ENCODE measurements around the gene KHK.

KHK gene

GRCh38 chr2:27086090-27086723, 365 bp upstream of the KHK start:
- peak; percentile 93 for DNase-seq (ENCODE audit: low read depth)
- TF ChIP-seq, protein P1, sequence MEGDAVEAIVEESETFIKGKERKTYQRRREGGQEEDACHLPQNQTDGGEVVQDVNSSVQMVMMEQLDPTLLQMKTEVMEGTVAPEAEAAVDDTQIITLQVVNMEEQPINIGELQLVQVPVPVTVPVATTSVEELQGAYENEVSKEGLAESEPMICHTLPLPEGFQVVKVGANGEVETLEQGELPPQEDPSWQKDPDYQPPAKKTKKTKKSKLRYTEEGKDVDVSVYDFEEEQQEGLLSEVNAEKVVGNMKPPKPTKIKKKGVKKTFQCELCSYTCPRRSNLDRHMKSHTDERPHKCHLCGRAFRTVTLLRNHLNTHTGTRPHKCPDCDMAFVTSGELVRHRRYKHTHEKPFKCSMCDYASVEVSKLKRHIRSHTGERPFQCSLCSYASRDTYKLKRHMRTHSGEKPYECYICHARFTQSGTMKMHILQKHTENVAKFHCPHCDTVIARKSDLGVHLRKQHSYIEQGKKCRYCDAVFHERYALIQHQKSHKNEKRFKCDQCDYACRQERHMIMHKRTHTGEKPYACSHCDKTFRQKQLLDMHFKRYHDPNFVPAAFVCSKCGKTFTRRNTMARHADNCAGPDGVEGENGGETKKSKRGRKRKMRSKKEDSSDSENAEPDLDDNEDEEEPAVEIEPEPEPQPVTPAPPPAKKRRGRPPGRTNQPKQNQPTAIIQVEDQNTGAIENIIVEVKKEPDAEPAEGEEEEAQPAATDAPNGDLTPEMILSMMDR (IDR thresholded peaks at IDR 0.05; ENCODE audit: insufficient read depth, low read depth, low read length, missing control alignments) = peak; percentile 49
- H3K4me3 ChIP-seq (ENCODE audit: low read length) = peak overlapping the region; percentile 57

GRCh38 chr2:27087823-27088410, 1.3 kb downstream of the KHK start:
- TF ChIP-seq, protein P1 (IDR thresholded peaks at IDR 0.05; ENCODE audit: insufficient read depth, low read depth, low read length, missing control alignments) = no peak
- DNase-seq (ENCODE audit: low read depth) = no peak
- no peak overlapping the region for H3K4me3 ChIP-seq (ENCODE audit: low read length)

GRCh38 chr2:27088634-27089033, 2.1 kb downstream of the KHK start:
- H3K4me3 ChIP-seq (ENCODE audit: low read length) = no peak overlapping the region
- no peak for DNase-seq (ENCODE audit: low read depth)
- TF ChIP-seq, protein P1 (IDR thresholded peaks at IDR 0.05; ENCODE audit: insufficient read depth, low read depth, low read length, missing control alignments) = no peak

- TF ChIP-seq, protein P1 (IDR thresholded peaks at IDR 0.05; ENCODE audit: insufficient read depth, low read depth, low read length, missing control alignments) = no peak
- DNase-seq (ENCODE audit: low read depth) = no peak
- H3K4me3 ChIP-seq (ENCODE audit: low read length) = no peak overlapping the region
These were observed 2.8 kb downstream of the KHK start for GRCh38 chr2:27089111-27089954.

- TF ChIP-seq, protein P1 (IDR thresholded peaks at IDR 0.05; ENCODE audit: insufficient read depth, low read depth, low read length, missing control alignments) = no peak
- H3K4me3 ChIP-seq (ENCODE audit: low read length) = no peak overlapping the region
- no peak for DNase-seq (ENCODE audit: low read depth)
These were observed 5.4 kb downstream of the KHK start for GRCh38 chr2:27091746-27092695.

- no peak for DNase-seq (ENCODE audit: low read depth)
- H3K4me3 ChIP-seq (ENCODE audit: low read length) = no peak overlapping the region
- TF ChIP-seq, protein P1 (IDR thresholded peaks at IDR 0.05; ENCODE audit: insufficient read depth, low read depth, low read length, missing control alignments) = no peak
These were observed 6.3 kb downstream of the KHK start for GRCh38 chr2:27092696-27093429.
